ENCODE results near the gene TMCO4.
"Not testable (repeated sequence)": the region's sequence is repeated elsewhere in the genome, so short reads cannot be mapped to it uniquely, and the experiment has no call there.

Gene TMCO4

GRCh38 chr1:19651141-19651737 is 148.5 kb downstream of the TMCO4 start:
- no peak for FAIRE-seq

DNA sequence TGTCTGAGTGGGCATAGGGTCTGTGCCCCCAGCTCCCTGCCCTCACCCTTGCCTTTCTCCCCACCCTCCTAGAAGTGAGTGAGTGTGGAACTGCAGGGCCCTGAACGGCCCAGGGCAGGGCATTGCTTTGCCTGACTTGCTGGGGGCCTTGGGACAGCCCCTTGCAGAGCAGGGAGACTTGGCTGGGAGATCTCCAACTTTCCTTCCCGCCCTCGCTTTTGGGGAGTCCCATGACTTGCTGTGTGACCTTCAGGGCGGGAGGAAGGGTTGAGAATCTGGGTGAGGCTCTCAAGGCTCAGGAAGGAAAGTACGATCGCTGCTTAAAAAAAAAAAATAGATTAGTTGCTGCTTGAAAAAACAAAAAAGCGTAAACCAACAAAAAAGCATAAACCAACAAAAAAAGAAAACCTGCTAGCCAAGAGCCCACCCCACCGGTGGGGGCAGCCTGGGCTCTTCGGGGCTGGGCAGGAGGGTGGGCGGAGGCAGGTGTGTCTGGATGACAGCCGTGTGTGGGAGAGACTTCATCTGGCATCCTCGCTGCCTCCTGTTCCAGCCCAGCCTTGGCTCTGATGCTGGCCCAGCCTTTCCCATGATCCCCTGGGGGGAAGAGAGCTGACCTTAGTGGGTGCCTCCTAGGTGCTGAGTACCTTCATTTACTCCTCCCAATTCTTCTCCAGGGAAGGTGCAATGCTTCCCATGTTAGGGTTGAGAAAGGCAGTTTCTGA is 149.1 kb downstream of the TMCO4 start:
- FAIRE-seq = no peak

GRCh38 chr1:19648689-19649088 is 151.0 kb downstream of the TMCO4 start:
- FAIRE-seq = no peak

DNA sequence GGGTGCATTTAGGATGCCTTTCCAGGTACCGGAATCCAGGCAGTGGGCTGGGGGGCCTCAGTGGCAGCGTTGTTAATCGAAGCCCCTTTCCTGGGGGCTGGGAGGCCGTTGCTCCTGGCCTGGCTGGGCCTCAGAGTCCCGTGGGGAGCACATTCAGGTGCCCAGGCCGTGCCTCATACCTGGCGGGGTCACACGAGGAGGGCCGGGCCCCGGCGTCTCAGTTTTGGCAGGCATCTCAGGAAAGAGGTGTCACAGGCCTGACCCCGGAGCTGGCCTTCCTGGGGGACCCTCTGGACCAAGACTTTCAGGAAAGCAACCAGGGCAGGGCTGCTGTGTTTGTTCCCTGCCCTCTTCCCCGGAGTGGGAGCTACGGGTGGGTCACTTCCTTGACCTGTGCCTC is 151.5 kb downstream of the TMCO4 start:
- no peak for FAIRE-seq

GRCh38 chr1:19647643-19648042 is 152.1 kb downstream of the TMCO4 start:
- FAIRE-seq = no peak

DNA sequence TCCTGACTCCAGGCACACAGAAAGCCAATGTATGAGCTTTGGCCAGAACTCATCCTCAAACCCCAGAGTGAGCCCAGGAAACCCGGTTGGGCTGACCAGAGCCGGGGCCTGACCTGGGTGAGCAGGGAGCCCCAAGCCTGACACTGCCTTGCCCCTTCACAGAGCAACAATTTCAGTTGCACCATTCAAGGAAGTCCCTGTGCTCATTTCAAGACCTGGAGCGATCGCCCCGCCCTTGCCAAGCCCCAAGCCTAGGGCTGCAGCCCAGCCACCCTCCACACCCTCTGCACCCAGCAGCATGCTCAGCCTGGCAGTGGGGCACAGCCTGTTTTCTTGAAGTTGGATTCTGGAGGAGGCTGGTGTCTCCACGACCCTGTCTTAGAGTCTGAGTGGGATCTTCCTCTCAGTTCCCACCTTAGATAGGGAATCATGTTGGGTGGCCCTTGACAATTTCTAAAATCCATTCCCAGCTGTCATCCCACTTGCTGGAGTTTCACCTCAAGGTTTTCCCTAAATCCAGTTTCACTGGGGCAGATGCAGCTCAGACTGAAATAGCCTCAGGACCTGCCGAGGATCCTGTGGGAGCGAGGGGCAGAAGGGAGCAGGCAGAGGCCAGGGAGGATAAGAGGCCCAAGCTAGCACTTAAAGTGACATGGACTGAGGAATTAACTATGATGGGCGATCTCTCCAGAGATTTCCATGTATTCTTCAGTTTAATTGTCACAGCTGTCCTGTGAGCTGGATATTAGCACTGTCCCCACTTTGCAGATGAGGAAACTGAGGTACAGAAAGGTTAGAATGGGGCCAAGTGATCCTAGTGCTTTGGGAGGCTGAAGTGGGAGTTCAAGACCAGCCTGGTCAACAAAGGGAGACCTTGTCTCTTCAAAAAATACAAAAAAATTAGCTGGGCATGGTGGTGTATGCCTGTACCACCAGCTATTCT is 153.1 kb downstream of the TMCO4 start:
- no peak for FAIRE-seq

- FAIRE-seq = no peak
Observed at GRCh38 chr1:19645411-19646251, 154.1 kb downstream of the TMCO4 start.

DNA sequence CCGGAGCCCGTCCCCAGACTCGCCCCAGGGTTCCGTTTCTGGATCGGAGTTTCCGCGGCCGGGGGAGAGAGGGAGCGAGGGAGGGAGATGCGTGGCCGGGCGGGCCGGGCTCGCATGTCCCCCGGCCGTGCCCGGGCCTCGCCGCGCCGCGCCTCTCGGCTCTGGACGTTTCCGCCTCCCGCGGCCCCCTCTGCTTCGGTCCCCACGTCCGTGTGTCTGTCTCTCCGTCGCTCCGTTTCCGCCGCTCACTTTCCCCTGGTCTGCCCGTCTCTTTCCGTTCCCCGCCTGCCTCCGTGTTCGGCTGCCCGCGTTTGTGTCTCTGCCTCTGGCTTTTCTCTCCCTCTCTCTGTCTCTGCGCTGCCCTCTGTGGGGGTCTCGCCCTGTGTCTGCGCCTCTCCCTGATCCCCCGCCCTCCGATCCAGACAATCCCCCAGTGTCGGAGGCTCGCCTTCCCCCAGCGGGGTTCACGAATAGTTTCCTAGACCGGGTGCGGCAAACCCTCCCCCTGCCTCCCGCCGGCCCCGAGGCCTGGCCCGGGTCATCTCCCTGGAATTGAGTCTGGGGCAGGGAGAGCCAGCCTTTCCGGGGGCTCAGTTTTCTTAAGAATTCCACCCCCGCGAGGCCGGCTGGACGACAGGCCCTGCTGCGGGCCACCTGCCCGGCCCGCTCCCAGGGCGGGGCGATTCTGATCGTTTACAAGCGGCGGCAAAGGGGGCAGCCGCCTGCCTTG is 154.9 kb downstream of the TMCO4 start:
- no peak for FAIRE-seq

- FAIRE-seq = no peak
Observed at GRCh38 chr1:19644395-19644680, 155.4 kb downstream of the TMCO4 start.

DNA sequence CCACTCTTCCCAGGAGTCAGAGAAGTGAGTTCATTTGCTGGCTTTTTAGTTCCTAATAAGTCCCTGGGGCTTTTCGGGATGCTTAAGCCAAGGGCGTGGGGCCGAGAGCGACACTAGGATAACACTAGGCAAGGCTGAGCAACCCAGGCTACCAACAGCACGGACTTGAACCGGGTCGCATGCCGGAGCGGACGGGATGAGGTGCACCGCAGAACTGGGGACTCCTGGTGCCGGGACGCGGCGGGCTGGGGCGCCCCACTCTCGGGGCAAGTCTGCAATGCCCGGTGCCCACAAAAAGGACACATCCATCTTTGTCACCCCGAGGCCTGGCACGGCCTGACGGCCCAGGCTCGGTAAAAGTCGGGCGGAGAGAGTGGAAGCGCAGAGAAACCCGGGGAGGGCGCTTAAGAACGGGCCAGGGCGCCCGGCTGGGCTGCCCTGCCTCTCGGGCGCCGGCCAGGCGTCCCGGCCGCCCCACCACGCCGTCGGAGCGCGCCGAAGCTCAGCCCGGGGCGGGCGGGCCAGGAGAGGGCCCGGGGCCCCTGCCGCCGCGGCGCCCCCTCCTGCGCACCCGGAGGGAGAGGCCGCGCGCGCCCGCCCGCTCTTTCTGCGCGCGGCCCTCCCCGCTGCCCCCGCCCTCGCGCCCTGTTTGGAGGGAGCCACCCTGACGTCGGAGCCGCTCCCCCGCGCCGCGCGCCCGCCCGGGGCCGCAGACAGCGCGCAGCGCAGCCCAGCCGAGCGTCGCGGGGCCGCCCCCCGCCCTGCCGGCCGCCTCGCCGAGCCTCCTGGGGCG is 155.9 kb downstream of the TMCO4 start, which contains the start of gene NBL1:
TSS of gene NBL1 (plus strand) at position 710 of the 793 bp plus-strand sequence. CDS start 10,720 bp downstream, outside the sequence.
- FAIRE-seq = no peak

DNA sequence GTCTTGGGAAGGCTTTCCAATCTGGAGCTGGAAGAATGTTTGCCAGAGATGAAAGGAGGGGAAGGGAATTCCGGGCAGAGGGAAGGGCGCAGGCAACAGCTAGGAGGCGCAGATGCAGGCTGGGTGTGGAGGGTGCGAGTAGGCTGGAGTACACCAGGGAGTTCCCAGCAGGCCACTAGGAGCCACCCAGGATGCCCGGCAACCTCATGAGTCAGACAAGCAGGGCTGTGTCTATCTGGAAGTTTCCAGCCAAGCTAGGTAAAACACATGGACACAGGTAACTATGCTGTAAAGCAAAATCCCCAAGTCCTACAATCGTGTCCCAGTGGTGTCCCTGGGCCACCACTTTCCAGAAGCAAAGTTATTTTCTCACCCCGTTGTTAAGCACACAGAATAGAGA is 156.6 kb downstream of the TMCO4 start:
- no peak for FAIRE-seq

- no peak for FAIRE-seq
Observed at GRCh38 chr1:19640363-19641316, 159.1 kb downstream of the TMCO4 start.

DNA sequence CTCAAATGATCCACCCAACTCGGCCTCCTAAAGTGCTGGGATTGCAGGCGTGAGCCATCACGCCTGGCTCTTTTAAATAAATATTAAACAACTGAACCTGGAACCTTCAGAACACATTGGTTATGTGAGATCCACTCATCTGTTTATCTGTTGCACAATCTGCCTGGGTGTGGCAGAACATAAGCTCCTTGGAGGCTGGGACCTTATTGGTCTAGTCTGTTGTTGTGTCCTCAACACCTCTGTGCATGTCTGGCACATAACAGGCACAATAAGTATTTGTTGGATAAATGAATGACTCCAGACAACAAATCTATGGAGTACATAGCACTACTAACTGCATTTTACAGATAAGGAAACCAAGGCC is 159.7 kb downstream of the TMCO4 start:
- no peak for FAIRE-seq

GRCh38 chr1:19639228-19639627 is 160.5 kb downstream of the TMCO4 start:
- not testable (repeated sequence) for FAIRE-seq

GRCh38 chr1:19637606-19638005 is 162.1 kb downstream of the TMCO4 start:
- FAIRE-seq = no peak

DNA sequence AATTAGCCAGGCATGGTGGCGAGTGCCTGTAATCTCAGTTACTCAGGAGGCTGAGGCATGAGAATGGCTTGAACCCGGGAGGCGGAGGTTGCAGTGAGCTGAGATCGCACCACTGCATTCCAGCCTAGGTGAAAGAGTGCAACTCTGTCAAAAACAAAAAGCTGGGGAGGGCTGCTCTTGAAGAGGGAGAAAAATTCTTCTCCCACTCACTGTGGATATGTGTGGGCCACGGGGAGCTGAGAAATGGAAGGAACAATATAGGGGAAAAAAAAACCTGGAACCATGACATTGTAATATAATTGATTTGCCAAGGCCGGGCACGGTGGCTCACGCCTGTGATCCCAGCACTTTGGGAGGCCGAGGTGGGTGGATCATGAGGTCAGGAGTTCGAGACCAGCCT is 163.0 kb downstream of the TMCO4 start:
- not testable (repeated sequence) for FAIRE-seq

- no peak for FAIRE-seq
Observed at GRCh38 chr1:19636065-19636464, 163.7 kb downstream of the TMCO4 start.

- no peak for FAIRE-seq
Observed at GRCh38 chr1:19635646-19636045, 164.1 kb downstream of the TMCO4 start.

- FAIRE-seq = not testable (repeated sequence)
Observed at GRCh38 chr1:19635064-19635463, 164.7 kb downstream of the TMCO4 start.

DNA sequence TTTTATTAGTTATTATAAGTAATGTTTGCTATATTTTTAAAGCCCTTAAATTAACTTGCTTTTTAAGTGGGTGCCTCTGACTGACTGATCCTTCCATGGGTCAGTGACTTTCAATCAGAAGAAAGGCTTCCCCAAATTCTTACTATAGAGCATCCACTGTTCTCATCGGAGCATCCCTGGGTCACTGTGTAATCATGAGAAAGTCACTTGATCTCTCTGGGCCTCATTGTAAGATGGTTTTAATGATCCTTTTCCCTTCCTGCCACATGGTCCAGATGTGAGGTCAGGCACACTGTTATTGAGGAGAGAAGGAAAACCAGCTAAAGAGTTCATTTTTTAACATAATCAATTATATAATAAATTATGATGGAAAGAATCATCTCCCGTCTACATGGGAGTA is 166.6 kb downstream of the TMCO4 start:
- FAIRE-seq = no peak

All from TTC549 (cell line).